HCEC 1CT (cell line): ENCODE data around the gene HIVEP1.
"Not testable (repeated sequence)": the region's sequence is repeated elsewhere in the genome, so short reads cannot be mapped to it uniquely, and the experiment has no call there.

Source experiments
- DNase-seq: peaks from one replicate; pipeline ENCODE4 v3.0.0-alpha.2; 2017

Gene HIVEP1

DNA sequence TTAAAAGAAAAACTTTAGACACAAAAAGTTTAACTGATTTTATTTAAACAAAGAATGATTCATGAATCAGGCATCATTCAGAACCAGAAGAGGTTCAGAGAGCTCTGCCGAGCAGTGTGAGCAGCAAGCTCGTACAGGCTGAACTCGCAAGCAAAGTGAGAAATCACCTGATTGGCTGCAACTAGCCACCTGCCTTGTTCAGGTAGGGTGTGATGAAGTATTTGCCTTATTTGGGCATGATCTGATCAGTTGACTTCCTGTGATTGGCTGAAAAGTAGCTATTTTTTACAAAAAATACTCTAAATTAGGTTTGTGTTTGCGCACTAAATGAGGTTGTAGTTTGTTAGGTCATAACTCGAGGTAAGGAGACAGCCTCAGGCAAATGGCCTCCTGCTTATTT, 80.7 kb downstream of the HIVEP1 start:
- no peak for DNase-seq

DNA sequence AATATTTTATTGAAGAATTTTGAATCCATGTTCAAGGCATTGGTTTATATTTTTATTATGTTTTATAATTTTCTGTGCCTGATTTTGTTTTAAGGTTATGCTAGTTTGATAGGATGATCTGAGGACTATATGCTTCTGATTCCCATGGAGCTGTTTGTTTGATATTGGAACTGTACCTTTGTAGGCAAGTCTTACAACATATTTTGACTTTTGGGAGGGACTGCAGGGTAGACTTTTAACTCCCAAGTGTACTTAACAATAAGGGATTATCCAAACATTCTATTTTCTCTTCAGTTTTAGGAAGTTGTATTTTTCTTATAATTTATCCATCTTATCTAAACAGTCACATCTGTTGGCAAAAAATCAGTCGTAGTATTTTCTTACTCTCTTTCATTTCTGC, 82.6 kb downstream of the HIVEP1 start:
- no peak for DNase-seq

DNA sequence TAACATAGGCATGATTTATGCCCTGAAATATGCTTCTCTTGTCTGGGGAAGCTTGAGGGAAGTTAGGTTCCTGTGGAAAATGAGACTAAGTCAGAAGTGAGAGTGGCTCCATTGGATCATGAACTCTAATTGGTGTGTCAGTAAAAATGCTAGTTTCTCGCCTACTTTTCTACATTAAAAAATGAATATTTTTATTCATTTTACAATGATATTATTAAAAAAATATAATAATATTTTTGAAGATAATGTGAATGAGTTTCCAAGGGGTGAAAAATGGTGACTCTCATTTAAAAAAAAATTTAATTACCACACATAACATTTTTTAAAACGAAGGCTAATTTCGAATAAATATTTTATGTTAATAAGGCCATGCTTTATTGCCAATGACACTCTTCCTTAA, 84.2 kb downstream of the HIVEP1 start:
- DNase-seq = no peak

DNA sequence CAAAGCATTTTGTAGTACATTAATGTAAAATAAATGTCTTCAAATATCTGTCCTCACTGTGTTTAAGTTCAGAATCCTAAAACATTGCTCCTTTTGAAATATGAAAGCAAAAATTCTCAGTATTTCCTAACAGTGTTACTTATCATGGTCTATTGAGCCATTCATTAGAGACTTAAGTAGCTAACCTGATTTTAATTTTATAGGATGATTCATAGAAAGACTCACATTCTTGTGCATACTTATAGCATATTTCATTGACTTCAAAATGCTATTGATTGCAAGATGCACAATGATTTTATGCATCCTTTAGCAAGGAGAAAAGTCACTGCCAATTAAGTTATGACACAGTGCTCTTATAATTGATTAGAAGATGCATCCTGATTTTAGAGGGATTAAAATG, 85.7 kb downstream of the HIVEP1 start:
- peak; percentile 59 for DNase-seq

DNA sequence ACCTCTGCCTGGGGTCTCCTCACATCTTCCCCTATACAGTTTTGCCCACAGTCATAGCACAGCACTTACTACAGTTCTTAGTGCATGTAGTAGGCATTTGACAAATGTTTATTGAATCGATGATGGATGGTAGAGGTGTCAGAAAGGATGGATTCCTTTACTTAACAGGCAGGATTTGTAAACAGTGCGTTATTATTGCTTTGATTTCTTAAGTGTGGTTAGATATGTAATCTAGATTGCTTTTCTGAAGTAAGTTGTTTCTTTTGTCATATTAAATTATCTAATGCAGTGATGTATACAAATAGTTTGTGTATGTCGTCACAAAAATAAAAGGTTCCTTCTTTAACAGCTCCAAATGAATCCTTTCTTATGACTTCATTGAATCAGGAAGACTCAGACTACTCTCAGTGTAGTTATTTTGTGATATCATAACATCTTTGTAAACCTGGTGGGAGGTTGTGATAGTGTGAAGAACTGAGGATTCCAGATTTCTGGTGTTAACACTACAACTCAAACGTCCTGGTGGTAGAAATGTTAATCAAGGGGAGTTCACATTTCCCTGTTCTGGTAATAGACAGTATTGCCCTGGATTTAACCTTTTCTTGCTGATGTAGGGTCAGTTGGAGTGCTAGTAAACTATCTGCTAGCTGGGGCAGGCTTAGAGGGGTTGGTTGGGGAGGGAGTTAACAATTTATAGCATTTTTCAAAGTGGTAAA, 87.7 kb downstream of the HIVEP1 start:
- DNase-seq = no peak

DNA sequence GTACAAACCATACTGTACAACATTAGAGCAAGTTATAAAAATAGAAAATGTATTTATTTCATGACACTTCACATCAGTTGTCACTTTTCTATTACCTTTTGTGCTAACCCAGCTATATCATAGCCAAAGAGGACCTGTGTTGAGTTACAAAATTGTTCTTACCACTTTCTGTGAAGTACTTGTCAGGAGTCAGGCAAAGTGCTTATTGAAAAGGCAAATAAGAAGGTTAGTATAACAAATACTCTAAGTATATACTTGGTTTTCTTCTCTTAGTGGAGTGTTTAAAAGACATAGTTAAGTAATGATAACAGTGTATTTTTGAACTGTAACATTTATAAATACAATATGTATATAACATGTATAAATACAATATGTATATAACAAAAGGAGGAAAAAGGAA, 88.9 kb downstream of the HIVEP1 start:
- no peak for DNase-seq

DNA sequence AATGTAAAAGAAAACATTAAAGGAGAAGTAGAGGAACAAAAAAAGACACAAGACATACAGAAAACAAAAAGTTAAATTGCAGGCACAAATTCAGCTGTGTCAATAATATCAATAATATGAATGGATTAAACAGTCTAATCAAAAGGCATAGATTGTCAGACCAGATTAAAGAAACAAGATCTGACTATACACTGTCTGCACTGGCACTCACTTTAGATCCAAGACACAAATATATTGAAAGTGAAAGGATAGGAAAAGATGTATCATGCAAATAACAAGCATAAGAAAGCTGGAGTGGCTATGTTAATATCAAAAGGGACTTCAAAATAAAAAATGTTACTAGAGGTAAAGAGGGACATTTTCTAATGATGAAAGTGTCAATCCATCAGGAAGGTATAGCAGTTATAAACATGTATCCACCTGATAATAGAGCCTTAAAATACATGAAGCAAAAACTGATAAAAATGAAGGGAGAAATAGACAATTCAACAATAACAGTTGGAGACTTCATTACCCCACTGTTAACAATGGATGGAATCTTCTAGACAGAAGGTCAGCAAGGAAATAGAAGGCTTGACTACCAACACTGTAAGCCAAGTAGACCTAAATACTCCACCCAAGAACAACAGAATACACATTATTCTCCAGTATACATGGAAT, 89.7 kb downstream of the HIVEP1 start:
- DNase-seq = no peak

DNA sequence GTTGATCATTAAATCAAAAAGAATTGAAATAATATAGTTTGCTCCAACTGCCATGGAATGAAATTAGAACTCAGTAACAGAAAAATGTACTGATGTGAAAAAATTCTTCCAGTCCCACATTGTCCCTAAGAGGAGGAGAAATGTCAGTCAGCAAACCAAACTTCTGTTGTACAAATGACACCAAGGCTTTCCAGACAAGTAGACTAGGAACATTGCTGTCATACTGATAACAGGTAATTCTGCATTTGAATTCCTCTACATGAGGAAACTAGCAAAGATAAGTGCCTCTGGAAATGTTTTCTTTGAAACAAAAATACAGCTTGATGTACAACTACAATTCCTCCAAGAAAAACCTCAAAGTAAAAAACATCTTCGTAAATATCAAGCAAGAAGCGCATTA, 90.2 kb downstream of the HIVEP1 start:
- no peak for DNase-seq

DNA sequence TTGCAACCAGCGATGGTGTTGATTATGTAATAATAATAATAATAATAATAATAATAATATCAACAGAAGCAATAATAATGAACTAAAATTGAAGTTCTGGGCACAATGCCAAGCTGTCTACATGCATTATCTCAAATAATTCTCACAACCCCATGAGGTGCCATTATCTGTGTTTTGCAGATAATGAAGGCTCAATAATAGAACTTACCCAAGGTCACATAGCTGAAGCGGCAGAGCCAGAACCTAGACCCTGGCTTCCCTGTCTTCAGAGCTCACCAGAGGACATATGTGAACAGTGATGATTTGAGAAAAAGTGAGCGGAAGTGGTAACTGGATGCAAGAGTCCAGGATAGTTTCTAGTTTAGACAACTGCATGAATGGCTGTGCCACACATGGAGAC, 91.0 kb downstream of the HIVEP1 start:
- no peak for DNase-seq

DNA sequence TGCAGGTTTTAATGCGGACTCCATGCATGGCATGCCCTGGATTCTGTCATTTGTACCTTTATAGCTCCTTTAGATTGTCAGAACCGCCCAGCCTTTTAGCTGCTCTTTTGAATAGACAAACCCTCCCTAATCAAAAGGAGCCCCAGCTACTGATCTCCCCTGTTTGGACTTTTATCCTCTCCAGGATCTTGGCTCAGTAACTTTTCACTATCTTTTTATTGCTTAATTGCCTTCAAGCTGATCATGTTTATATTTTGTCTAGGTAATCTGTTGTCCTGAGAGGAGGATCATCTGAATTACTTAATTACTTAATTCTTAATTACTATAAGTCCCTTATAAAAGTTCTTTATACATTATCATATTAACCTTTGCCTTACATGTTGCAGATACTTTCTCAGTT, 93.2 kb downstream of the HIVEP1 start:
- no peak for DNase-seq

DNA sequence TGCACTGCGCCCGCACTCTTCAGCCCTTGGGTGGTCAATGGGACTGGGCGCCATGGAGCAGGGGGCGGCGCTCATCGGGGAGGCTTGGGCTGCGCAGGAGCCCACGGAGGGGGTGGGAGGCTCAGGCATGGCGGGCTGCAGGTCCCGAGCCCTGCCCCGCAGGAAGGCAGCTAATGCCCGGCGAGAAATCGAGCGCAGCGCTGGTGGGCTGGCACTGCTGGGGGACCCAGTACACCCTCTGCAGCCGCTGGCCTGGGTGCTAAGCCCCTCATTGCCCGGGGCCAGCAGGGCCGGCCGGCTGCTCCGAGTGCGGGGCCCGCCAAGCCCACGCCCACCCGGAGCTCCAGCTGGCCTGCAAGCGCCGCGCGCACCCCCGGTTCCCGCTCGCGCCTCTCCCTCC, 96.3 kb downstream of the HIVEP1 start:
- not testable (repeated sequence) for DNase-seq

DNA sequence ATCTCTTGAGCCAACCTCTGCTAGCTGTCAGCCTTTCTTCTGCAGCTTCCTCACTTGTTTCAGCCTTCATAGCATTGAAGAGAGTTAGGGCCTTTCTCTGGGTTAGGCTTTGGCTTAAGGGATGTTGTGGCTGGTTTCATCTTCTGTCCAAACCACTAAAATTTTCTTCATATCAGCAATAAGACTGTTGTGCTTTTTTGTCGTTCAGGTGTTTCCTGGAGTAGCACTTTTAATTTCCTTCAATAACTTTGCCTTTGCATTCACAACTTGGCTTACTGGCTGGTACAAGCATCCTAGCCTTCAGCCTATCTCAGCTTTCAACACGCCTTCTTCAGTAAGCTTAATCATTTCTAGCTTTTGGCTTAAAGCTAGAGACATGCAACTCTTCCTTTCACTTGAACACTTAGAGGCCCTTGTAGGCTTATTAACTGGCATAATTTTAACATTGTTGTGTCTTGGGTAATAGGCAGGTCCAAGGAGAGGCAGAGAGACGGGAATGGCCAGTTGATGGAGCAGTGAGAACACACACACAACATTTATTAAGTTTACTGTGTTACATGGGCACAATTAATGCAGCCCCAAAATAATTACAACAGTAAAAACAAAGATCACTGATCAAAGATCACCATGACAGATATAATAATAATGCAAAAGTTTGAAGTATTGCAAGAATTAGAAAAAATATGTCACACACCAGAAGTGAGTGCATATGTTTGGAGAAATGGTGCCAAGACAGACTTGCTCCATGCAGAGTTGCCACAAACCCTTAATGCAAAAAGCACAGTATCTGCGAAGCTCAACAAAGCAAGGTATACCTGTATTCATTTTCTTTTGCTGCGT, 98.6 kb downstream of the HIVEP1 start:
- DNase-seq = no peak

DNA sequence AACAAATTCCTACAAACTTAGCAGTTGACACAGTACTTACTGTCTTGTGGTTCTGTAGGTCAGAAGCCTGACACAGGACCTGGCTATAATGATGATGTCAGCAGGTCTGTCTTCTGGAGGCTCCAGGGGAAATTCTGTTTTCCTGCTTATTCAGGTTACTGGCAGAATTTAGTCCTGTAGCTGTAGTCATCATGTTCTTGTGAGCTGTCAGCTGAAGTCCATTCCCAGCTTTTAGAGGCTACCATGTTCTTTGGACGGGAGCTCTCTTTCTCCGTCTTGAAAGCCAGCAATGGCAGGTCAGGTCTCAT, 99.2 kb downstream of the HIVEP1 start:
- DNase-seq = no peak

DNA sequence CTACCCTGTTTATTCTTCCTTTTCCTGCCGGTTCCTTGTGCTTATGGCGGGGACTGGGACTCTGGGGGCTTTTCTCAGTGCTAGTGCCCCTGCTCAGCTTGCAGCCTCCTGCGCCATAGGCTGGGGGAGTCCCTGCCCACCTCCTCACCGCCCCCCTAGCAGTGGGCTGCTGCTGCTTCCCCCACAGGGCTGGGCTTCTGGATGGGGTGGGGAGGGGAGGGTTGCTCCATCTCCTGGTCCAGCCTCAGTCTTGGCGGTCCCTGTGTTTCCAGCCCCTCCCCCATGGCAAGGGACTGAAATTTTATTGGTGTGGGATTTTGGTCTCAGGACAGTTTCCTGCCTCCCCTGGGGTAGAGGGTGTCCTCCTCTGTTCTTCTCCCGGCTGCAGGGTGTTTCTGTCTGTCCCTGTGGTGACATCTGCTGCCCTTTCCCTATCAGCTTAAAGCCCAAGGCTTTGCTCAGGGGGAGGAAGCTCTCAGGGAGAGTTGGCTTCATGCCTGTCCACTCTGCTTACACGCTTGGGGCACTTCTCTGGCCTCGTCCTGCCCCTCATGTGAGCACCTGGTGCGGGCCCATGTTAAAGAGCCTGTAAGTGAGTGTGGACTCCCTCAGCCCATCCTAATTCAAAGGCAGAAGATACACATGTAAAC, 100.6 kb downstream of the HIVEP1 start:
- DNase-seq = no peak

DNA sequence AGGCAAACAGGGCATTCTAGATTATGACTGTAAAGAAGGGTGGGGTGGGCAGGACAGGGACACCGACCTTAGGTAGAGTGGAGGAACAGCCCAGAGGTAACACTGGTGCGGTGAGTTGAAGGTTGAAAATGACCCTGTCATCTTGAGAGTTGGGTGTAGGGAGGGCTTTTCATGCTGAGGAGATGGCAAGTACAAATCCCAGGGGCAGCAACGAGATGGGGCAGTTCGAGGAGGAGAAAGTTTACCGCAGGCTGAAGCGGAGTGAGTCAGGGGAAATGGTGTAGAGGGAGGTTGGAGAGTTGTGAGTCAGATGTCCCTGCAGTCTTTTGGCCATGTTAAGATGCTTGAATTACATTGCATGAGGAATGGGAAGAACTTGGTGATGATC, 101.1 kb downstream of the HIVEP1 start:
- DNase-seq = peak; percentile 43

DNA sequence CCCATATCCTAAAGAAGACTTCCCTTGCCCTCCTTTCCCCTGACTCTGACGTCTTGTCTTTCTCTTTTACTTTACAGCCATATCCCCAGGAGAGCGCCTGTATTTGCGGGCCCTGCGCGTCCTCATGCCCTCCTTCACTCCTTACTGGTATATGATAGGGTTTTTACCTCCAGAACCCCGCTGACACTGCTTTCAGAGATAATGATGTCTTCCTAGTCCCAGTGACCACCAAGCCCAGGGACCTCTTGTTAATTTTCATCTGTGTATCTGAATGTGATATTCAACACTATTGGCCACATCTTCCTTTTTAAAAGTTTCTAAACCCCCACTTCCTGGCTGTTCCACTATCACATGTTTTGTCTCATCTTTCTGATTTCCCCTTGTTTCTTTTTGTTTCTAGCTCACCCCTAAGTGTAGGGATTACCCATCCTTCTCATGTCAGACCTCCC, 102.0 kb downstream of the HIVEP1 start:
- no peak for DNase-seq

DNA sequence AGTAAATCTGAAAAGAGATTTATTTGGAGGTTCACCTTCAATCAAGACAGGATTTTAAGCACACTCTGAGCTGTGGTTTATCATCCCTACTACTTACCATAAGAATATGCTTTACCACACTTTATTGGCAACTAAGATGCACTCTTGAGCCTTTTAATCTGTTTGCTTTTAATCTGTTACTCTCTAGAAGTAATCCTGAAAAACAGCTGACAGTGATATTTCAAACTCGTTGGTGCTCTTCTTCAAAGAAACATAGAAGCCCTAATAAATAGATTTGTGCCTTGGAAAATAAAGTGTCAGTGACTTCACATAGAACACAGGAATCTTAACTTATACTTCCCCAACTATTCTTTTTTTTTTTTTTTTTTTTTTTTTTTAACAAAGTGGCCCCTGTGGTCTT, 102.9 kb downstream of the HIVEP1 start:
- no peak for DNase-seq

DNA sequence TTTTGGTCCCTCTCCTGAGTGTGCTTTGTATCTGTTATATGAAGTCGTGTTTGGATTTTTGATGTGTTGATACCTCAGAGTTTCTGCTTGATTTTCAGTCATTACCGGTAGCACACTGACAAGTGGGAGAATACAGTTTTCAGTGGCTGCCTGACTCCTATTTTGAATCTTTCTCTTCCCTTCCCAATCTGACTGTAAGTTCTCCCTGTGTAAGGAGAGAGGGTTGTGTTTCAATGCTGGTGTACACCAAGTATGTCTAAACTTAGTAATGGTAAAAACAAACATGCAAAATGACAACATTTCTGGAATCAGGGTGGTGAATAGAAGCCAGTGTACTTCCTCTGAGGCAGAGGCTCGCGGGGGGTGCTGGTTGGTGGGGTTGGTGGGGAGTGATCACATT, 103.4 kb downstream of the HIVEP1 start:
- no peak for DNase-seq

DNA sequence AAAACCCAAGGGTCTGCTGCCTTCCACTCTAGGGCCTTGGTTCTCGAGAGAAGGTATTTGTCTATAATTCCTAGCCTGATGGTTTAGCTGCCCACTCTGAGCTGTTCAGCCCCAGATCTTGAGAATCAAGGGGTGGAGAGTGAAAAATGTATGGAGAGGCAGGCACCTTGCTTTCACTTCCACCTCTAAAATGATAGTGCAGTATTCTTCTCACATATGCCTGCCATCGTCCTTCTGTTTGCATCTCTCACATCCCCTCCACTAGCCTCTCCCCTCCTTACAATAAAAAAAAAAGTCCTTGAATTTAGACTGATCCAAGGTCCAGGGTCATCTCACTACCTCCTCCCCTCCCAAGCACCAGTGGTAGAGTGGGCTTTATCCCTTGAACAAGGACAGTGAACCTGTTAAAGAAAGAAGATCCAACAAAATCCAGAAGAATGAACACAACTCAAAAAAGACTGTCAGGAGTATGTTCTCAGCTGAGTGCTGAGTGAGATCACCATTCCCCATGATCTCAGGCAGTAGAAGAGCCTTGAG, 104.2 kb downstream of the HIVEP1 start:
- no peak for DNase-seq

DNA sequence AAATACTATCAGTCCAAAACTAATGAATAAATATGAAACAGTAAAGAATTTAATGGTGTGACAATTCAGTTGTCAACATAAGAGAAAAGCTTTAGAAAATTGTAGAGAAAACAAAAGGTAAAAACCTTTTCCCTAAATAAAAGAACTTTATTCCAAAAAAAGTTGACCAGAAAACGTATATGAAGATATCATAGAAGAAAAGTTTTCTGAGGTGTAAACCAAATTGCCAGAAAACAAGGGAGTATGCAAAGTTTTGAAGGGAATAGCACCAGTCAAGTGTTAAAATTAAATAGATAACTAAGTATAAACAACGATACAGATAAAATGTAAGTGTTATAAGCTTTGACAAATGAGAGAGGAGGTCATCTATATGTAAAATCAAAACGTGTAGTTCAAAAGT, 104.9 kb downstream of the HIVEP1 start:
- no peak for DNase-seq

DNA sequence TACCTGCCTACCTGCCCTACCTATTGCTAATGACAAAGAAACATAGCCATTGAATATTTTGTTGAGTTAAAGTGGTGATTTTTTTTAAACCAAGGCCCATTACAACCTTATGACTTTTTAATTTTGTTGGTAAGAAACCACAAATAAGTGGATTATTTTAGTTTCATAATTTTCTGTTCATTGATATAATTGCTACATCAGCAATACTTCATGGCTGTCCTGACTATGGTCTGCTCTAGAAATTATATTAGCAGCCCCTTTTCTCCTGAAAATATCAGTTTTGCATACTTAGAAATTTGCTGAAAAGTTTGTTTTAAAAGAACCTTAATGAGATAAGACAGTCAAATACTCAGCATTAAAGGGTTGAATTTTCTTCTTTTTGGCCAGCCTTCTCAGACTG, 106.5 kb downstream of the HIVEP1 start:
- DNase-seq = no peak

DNA sequence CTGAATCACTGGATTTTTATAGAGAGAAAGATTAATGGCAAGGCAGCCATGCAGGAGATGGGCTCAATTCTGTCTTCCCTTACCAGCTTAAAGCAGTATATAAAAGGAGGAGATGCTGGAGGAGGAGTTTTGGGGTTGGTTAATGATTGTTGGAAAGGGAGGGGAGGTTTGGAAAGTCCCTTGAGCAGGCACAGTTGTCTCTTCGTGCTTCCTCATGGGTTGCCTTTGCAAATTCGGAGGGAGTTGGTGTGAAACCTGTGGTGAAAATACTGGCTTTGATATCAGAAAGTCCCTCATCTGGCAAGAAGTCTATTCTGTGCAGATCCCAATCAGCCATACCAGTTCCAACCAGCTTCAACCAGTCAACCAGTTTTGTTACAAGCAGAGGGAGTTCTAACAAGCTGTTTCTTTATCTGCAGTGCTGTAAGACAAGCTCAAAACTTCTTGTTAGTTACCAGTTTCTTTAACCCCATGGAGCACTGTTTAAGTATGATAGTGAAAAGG, 107.0 kb downstream of the HIVEP1 start:
- no peak for DNase-seq

DNA sequence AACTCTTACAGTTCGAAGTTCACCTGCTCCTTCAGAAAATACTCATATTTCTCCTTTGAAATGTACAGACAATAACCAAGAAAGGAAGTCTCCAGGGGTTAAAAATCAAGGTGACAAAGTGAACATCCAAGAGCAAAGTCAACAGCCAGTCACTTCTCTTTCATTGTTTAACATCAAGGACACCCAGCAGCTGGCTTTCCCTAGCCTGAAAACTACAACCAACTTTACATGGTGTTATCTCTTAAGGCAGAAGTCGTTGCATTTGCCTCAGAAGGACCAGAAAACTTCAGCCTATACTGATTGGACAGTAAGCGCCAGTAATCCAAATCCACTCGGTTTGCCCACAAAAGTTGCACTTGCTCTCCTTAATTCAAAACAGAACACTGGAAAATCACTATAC, 113.3 kb downstream of the HIVEP1 start:
- DNase-seq = no peak
